Hypothalamus (tissue), 51 donors: ENCODE measurements around the gene PRR22.

Source experiments
- DNase-seq, 51 donors: peaks; one replicate each; lab custom pipeline; 2025; lab: John Stamatoyannopoulos, UW

The PRR22 gene

GRCh38 chr19:5784581-5785147 is at the start of gene PRR22:
TSS of gene PRR22 (minus strand) at chr19:5784746. CDS start at chr19:5784660, 86 bp downstream.
- no peak for DNase-seq

GRCh38 chr19:5832527-5833216 is 48.1 kb upstream of the PRR22 start:
- no peak for DNase-seq

- no peak for DNase-seq
Observed at GRCh38 chr19:5832061-5832460, 47.5 kb upstream of the PRR22 start.

GRCh38 chr19:5831159-5831558 is 46.6 kb upstream of the PRR22 start:
- DNase-seq = no peak

- no peak for DNase-seq
Observed at GRCh38 chr19:5829567-5830310, 45.2 kb upstream of the PRR22 start.

GRCh38 chr19:5828661-5829566 is 44.4 kb upstream of the PRR22 start:
- no peak for DNase-seq

- peak in 49 of 51 donors; percentile 5 to 79 (median 58) for DNase-seq
Observed at GRCh38 chr19:5827891-5828660, 43.5 kb upstream of the PRR22 start.

GRCh38 chr19:5827342-5827890 is 42.9 kb upstream of the PRR22 start:
- DNase-seq = peak in 1 of 51 donors; percentile 9

GRCh38 chr19:5826531-5827341 is 42.2 kb upstream of the PRR22 start:
- peak in 1 of 51 donors; percentile 12 for DNase-seq

- peak in 8 of 51 donors; percentile 6 to 59 (median 8) for DNase-seq
Observed at GRCh38 chr19:5825178-5825577, 40.6 kb upstream of the PRR22 start.

GRCh38 chr19:5824751-5825150 is 40.2 kb upstream of the PRR22 start:
- no peak for DNase-seq

GRCh38 chr19:5823579-5824281 is 39.2 kb upstream of the PRR22 start:
- DNase-seq = no peak

- DNase-seq = no peak
Observed at GRCh38 chr19:5822181-5822844, 37.8 kb upstream of the PRR22 start.

- DNase-seq = no peak
Observed at GRCh38 chr19:5821521-5822180, 37.1 kb upstream of the PRR22 start.

GRCh38 chr19:5820785-5821184 is 36.2 kb upstream of the PRR22 start:
- no peak for DNase-seq

- no peak for DNase-seq
Observed at GRCh38 chr19:5818594-5818993, 34.0 kb upstream of the PRR22 start.

GRCh38 chr19:5817218-5817617 is 32.7 kb upstream of the PRR22 start:
- no peak for DNase-seq
